Ishikawa (cell line): ENCODE results near the gene NUP214.

Source experiments
- CEBPB ChIP-seq: IDR thresholded peaks from 2 replicates; pipeline ENCODE4 v1.6.1; 2012
- CREB1 ChIP-seq: IDR thresholded peaks from 2 replicates; pipeline ENCODE4 v1.6.1; 2012; ENCODE audit warnings: low read depth
- EGR1 ChIP-seq: IDR thresholded peaks from 2 replicates; pipeline ENCODE4 v1.6.1; 2012
- EP300 ChIP-seq: IDR thresholded peaks from 2 replicates; pipeline ENCODE4 v1.6.1; 2012; ENCODE audit warnings: borderline replicate concordance
- FOXM1 ChIP-seq: IDR thresholded peaks from 2 replicates; pipeline ENCODE4 v1.6.1; 2012; ENCODE audit warnings: low read depth, borderline replicate concordance
- NFIC ChIP-seq: IDR thresholded peaks from 2 replicates; pipeline ENCODE4 v1.6.1; 2012
- RAD21 ChIP-seq: IDR thresholded peaks from 2 replicates; pipeline ENCODE4 v1.6.1; 2012; ENCODE audit warnings: low read depth
- TAF1 ChIP-seq: IDR thresholded peaks from 2 replicates; pipeline ENCODE4 v1.6.1; 2012; ENCODE audit warnings: low read depth, mild to moderate bottlenecking
- TCF12 ChIP-seq: IDR thresholded peaks from 2 replicates; pipeline ENCODE4 v1.6.1; 2012; ENCODE audit warnings: low read depth
- TEAD4 ChIP-seq: IDR thresholded peaks from 2 replicates; pipeline ENCODE4 v1.6.1; 2012
- USF1 ChIP-seq: IDR thresholded peaks from 2 replicates; pipeline ENCODE4 v1.6.1; 2012
- YY1 ChIP-seq: IDR thresholded peaks from 2 replicates; pipeline ENCODE4 v1.6.1; 2012; ENCODE audit warnings: low read depth
- ZBTB7A ChIP-seq: IDR thresholded peaks from 2 replicates; pipeline ENCODE4 v1.6.1; 2012; ENCODE audit warnings: low read depth
- TF ChIP-seq, protein P1 (sequence below): IDR thresholded peaks from 2 replicates; pipeline ENCODE4 v1.6.1; 2012
- TF ChIP-seq, protein P2 (sequence below): IDR thresholded peaks from 2 replicates; pipeline ENCODE4 v1.6.1; 2012; ENCODE audit warnings: low read depth, mild to moderate bottlenecking

Gene NUP214

DNA sequence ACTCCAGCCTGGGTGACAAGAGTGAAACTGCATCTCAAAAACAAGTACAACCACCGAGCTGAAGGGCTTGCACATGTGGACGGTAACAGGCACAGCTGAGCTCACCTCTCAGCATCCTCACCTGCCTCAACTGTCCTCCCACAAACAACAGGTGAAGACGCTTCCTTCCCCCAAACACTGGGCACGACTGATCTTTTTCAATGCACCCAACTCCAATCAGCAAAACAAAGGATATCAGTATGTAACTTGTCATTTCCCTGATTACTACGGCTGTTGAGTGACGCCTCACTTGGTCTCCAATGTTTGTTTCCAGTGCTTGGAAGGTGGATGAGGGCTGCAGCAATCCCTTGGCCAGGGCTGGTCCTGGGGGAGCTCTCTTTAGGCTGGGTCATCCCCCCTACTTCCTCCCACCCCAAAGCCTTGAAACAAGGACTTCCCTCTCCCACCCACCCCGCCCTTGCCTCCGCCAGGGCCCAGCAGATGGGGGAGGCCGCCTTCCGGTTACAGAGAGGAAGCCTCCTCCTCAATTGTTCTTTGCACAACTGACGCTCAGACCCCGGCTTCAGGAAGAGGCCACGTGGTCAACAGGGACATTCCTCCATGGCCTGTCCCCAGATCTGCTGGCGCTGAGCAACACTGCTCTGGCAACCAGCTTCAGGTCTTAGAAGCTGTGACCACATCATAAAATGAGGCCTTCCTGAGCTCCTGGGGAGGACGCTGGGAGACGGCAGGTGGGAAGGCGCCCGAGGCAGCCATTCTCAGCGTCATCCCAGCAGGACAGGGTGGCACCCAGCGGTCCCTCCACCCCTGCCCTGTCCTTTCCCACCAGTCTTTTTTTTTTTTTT lies 145.0 kb downstream of the NUP214 start:
- TF ChIP-seq CREB1: no peak
- no peak for TF ChIP-seq NFIC
- TF ChIP-seq CEBPB: no peak
- no peak for TF ChIP-seq YY1
- no peak for TF ChIP-seq USF1
- TF ChIP-seq, protein P1, sequence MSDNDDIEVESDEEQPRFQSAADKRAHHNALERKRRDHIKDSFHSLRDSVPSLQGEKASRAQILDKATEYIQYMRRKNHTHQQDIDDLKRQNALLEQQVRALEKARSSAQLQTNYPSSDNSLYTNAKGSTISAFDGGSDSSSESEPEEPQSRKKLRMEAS: no peak
- no peak for TF ChIP-seq EP300
- TF ChIP-seq TCF12: no peak
- TF ChIP-seq, protein P2, sequence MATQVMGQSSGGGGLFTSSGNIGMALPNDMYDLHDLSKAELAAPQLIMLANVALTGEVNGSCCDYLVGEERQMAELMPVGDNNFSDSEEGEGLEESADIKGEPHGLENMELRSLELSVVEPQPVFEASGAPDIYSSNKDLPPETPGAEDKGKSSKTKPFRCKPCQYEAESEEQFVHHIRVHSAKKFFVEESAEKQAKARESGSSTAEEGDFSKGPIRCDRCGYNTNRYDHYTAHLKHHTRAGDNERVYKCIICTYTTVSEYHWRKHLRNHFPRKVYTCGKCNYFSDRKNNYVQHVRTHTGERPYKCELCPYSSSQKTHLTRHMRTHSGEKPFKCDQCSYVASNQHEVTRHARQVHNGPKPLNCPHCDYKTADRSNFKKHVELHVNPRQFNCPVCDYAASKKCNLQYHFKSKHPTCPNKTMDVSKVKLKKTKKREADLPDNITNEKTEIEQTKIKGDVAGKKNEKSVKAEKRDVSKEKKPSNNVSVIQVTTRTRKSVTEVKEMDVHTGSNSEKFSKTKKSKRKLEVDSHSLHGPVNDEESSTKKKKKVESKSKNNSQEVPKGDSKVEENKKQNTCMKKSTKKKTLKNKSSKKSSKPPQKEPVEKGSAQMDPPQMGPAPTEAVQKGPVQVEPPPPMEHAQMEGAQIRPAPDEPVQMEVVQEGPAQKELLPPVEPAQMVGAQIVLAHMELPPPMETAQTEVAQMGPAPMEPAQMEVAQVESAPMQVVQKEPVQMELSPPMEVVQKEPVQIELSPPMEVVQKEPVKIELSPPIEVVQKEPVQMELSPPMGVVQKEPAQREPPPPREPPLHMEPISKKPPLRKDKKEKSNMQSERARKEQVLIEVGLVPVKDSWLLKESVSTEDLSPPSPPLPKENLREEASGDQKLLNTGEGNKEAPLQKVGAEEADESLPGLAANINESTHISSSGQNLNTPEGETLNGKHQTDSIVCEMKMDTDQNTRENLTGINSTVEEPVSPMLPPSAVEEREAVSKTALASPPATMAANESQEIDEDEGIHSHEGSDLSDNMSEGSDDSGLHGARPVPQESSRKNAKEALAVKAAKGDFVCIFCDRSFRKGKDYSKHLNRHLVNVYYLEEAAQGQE: no peak
- no peak for TF ChIP-seq TEAD4
- no peak for TF ChIP-seq EGR1
- no peak for TF ChIP-seq FOXM1
- no peak for TF ChIP-seq TAF1
- no peak for TF ChIP-seq ZBTB7A
- TF ChIP-seq RAD21: no peak

- TF ChIP-seq TCF12 (no peak), FOXM1 (no peak), RAD21 (no peak), EGR1 (no peak), EP300 (no peak), NFIC (no peak), YY1 (no peak), TAF1 (no peak), CREB1 (no peak), CEBPB (no peak), TEAD4 (no peak)
- TF ChIP-seq, protein P2: no peak
Observed at GRCh38 chr9:131271506-131271931, 146.1 kb downstream of the NUP214 start.

GRCh38 chr9:131272212-131272611 lies 146.8 kb downstream of the NUP214 start:
- TF ChIP-seq FOXM1: no peak
- no peak for TF ChIP-seq YY1
- TF ChIP-seq TEAD4: no peak
- no peak for TF ChIP-seq TAF1
- TF ChIP-seq, protein P1: no peak
- no peak for TF ChIP-seq EP300
- no peak for TF ChIP-seq CREB1
- TF ChIP-seq, protein P2: no peak

GRCh38 chr9:131273146-131273855 lies 147.9 kb downstream of the NUP214 start:
- TF ChIP-seq EP300 (no peak), NFIC (no peak), FOXM1 (no peak), ZBTB7A (no peak), TEAD4 (no peak), CEBPB (no peak), RAD21 (no peak), TAF1 (no peak), YY1 (no peak), USF1 (no peak), EGR1 (no peak), CREB1 (no peak)
- TF ChIP-seq, protein P1: no peak
- TF ChIP-seq, protein P2: no peak
